Aorta (tissue), 5 donors: Measurements from ENCODE around the gene HS3ST3A1. TPM values are rescaled to one million over a fixed set of nuclear protein-coding genes. Genes with fewer than 3 reads are reported as not detected.

Experiments used
- ATAC-seq: fragments of 200-7000 bp; cut with Tn5 transposase; one replicate; pipeline ENCODE4 v1.9.1; 2022; ENCODE audit warnings: moderate library complexity; ENCODE audit not compliant: low FRiP score
- DNase-seq, 2 donors: peaks; one replicate each; pipeline ENCODE4 v3.0.0-alpha.2; 2020
- H3K27ac ChIP-seq, 2 donors: one replicate each; pipeline ENCODE4 v1.5.1; 2013; ENCODE audit warnings: low read length in 2 of 2, mild to moderate bottlenecking in 2 of 2, moderate library complexity in 2 of 2, control low read depth in 1 of 2, inconsistent platforms in 1 of 2, low read depth in 1 of 2
- H3K27me3 ChIP-seq, 2 donors: one replicate each; pipeline ENCODE4 v1.6.1; 2013; ENCODE audit warnings: control low read depth in 1 of 2, low read length in 1 of 2, mild to moderate bottlenecking in 1 of 2, moderate library complexity in 1 of 2; ENCODE audit not compliant: insufficient read depth in 2 of 2, control insufficient read depth in 1 of 2
- H3K36me3 ChIP-seq, 2 donors: one replicate each; pipeline ENCODE4 v1.6.1; 2013; ENCODE audit warnings: control low read depth in 1 of 2, low read length in 1 of 2, mild to moderate bottlenecking in 1 of 2; ENCODE audit not compliant: insufficient read depth in 2 of 2, control insufficient read depth in 1 of 2
- H3K4me1 ChIP-seq, 2 donors: one replicate each; pipeline ENCODE4 v1.6.1; 2013; ENCODE audit warnings: low read length in 2 of 2, control low read depth in 1 of 2, mild to moderate bottlenecking in 1 of 2, moderate library complexity in 1 of 2; ENCODE audit not compliant: insufficient read depth in 2 of 2, control insufficient read depth in 1 of 2
- H3K4me3 ChIP-seq, 2 donors: one replicate each; pipeline ENCODE4 v1.5.1; 2013; ENCODE audit warnings: low read length in 2 of 2, control low read depth in 1 of 2, mild to moderate bottlenecking in 1 of 2
- H3K9me3 ChIP-seq: one replicate; pipeline ENCODE4 v1.6.1; 2013; ENCODE audit warnings: mild to moderate bottlenecking, low read length; ENCODE audit not compliant: control insufficient read depth
- WGBS, 2 donors: extraction: QIAGEN DNeasy Blood & Tissue Kit; methylation state at CpG; one replicate each; pipeline ENCODE4 v1.1.7; 2013; 5-methylcytosine and 5-hydroxymethylcytosine counted together
- intact Hi-C, 2 donors: fragments of 100-400 bp; cut with DNase I; formaldehyde crosslinking; loops; one replicate each; pipeline versions ENCODE4 v1.14.2 to v1.15.0; 2022
- microRNA-seq, 2 donors: library from miRNA; unstranded; fragments of <30 nt; microRNA quantifications; one replicate each; pipeline ENCODE4 v1.2.0, GENCODE V29; 2020
- polyA plus RNA-seq, 2 donors: library from polyadenylated mRNA; stranded (reverse); fragments of 200-250 nt; gene quantifications; one replicate each; pipeline ENCODE4 v1.2.3, GENCODE V29; 2013
- total RNA-seq, 2 donors: library from RNA; stranded (reverse); fragmentation: NEBNext Ultra II Directional; extraction: Animal tissue kit (Norgen Biotek cat#: 25700); gene quantifications; one replicate each; pipeline ENCODE4 v1.2.1, GENCODE V29; 2021
- donor health status: healthy with polysubstance abuse.
- donor health status: Bipolar disorder and iron deficiency.
- donor health status: DM: no; HTN: no; CAD: no.
- donor health status: DM: no; HTN: no; CAD: no.
- donor health status: DM: yes; HTN: yes; CAD: no.

Gene HS3ST3A1
- total and polyA plus RNA-seq, 4 donors: 0.33 to 0.36 (median 0.33) TPM; not detected in 1

- ATAC-seq: no peak
- DNase-seq: no peak
- H3K4me1 ChIP-seq: no peaks in the 10 kb centered on the region
- H3K4me3 ChIP-seq: no peak overlapping the region
- peaks cover 2% of the 10 kb centered on the region for H3K9me3 ChIP-seq
- intact Hi-C loops: no loop called here
- no peaks in the 10 kb centered on the region for H3K36me3 ChIP-seq
- H3K27ac ChIP-seq: no peak overlapping the region
- 44 to 51% methylated on average over 10 of the region's 10 CpGs for WGBS, 2 donors
- H3K27me3 ChIP-seq: no peaks in the 10 kb centered on the region
These were observed 127.5 kb downstream of the HS3ST3A1 start for GRCh38 chr17:13474073-13474800.

- no peak overlapping the region for H3K4me3 ChIP-seq
- H3K4me1 ChIP-seq: no peaks in the 10 kb centered on the region
- no peaks in the 10 kb centered on the region for H3K9me3 ChIP-seq
- no peak for DNase-seq
- intact Hi-C loops: no loop called here
- no peak overlapping the region for H3K27ac ChIP-seq
- H3K36me3 ChIP-seq: no peaks in the 10 kb centered on the region
- no peaks in the 10 kb centered on the region for H3K27me3 ChIP-seq
- 82 to 84% methylated on average over 3 of the region's 3 CpGs for WGBS, 2 donors
- no peak for ATAC-seq
These were observed 136.1 kb downstream of the HS3ST3A1 start for GRCh38 chr17:13465678-13466077.

- Histone ChIP-seq H3K27ac (no peak overlapping the region), H3K36me3 (no peaks in the 10 kb centered on the region), H3K9me3 (no peaks in the 10 kb centered on the region), H3K4me3 (no peak overlapping the region), H3K27me3 (peaks cover 0 to 2% of the 10 kb centered on the region in 2 donors), H3K4me1 (no peaks in the 10 kb centered on the region)
- DNase-seq (no peak), ATAC-seq (no peak)
- WGBS, 2 donors: 13 to 23% methylated on average over 8 of the region's 8 CpGs
- intact Hi-C loops: no loop called here
These were observed 139.0 kb downstream of the HS3ST3A1 start for GRCh38 chr17:13462673-13463124.

- Histone ChIP-seq H3K4me3 (no peak overlapping the region), H3K27me3 (peaks cover 0 to 2% of the 10 kb centered on the region in 2 donors), H3K9me3 (no peaks in the 10 kb centered on the region), H3K36me3 (no peaks in the 10 kb centered on the region), H3K4me1 (no peaks in the 10 kb centered on the region), H3K27ac (no peak overlapping the region)
- intact Hi-C loops: no loop called here
- DNase-seq: no peak
- 73 to 80% methylated on average over 1 of the region's 1 CpG for WGBS, 2 donors
- no peak for ATAC-seq
These were observed 139.6 kb downstream of the HS3ST3A1 start for GRCh38 chr17:13462146-13462545.

GRCh38 chr17:13460261-13461000 lies 141.3 kb downstream of the HS3ST3A1 start:
- Histone ChIP-seq H3K9me3 (no peaks in the 10 kb centered on the region), H3K4me1 (no peaks in the 10 kb centered on the region), H3K27me3 (peaks cover 0 to 2% of the 10 kb centered on the region in 2 donors), H3K27ac (no peak overlapping the region), H3K4me3 (no peak overlapping the region), H3K36me3 (no peaks in the 10 kb centered on the region)
- WGBS, 2 donors: 24 to 37% methylated on average over 3 of the region's 3 CpGs
- intact Hi-C loops: no loop called here
- ATAC-seq (no peak), DNase-seq (no peak)

GRCh38 chr17:13457783-13458182 lies 143.9 kb downstream of the HS3ST3A1 start:
- Histone ChIP-seq H3K4me3 (no peak overlapping the region), H3K9me3 (no peaks in the 10 kb centered on the region), H3K36me3 (no peaks in the 10 kb centered on the region), H3K27me3 (peaks cover 0 to 2% of the 10 kb centered on the region in 2 donors), H3K27ac (no peak overlapping the region), H3K4me1 (no peaks in the 10 kb centered on the region)
- 59 to 62% methylated on average over 3 of the region's 3 CpGs for WGBS, 2 donors
- ATAC-seq (no peak), DNase-seq (no peak)
- intact Hi-C loops: no loop called here

Small RNA genes lying within 50 kb of the gene (microRNA-seq; reads per million reads assigned to microRNA genes)
- gene MIR548H3: 0 reads per million in 2 donors
